GM11168 (cell line): ENCODE measurements around the gene LRIT1.

ENCODE experiments used
- in situ Hi-C: fragments of 300-500 bp; cut with MboI; formaldehyde crosslinking; loops from one replicate; pipeline ENCODE4 v1.12.0; 2022; ENCODE audit warnings: low sequenced_read_pairs; ENCODE audit not compliant: unreplicated experiment

Gene LRIT1

GRCh38 chr10:84217746-84218145 is 23.6 kb downstream of the LRIT1 start:
- in situ Hi-C loops = loop anchor here (10.0 kb wide), 1 partner anchor 73 kb away; no protein-coding TSS in a partner anchor

- in situ Hi-C loops = loop anchor here (10.0 kb wide), 1 partner anchor 72 kb away; no protein-coding TSS in a partner anchor
These were observed 24.5 kb downstream of the LRIT1 start for GRCh38 chr10:84216834-84217233.

- in situ Hi-C loops = loop anchor here (10.0 kb wide), 1 partner anchor 70 kb away; no protein-coding TSS in a partner anchor
These were observed 26.6 kb downstream of the LRIT1 start for GRCh38 chr10:84214612-84215235.

GRCh38 chr10:84214046-84214572 is 27.2 kb downstream of the LRIT1 start:
- in situ Hi-C loops = loop anchor here (10.0 kb wide), 1 partner anchor 69 kb away; no protein-coding TSS in a partner anchor

GRCh38 chr10:84213076-84213475 is 28.3 kb downstream of the LRIT1 start:
- in situ Hi-C loops = loop anchor here (10.0 kb wide), 1 partner anchor 68 kb away; no protein-coding TSS in a partner anchor

DNA sequence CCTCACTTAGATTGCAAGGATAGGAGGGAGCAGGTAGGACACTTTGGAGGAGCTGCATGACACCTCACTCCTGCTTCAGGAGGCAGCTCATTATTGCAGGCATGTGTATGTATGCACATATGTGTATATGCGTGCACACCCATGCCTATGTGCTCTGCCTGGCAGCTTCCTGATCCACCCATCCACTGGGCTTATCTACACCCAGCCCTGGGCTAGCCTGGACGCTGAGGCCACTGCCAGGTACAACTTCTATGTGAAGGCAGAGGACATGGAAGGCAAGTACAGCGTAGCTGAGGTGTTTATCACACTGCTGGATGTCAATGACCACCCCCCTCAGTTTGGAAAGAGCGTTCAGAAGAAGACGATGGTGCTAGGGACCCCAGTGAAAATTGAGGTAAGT is 29.3 kb downstream of the LRIT1 start:
- in situ Hi-C loops = loop anchor here (10.0 kb wide), 1 partner anchor 67 kb away; no protein-coding TSS in a partner anchor

GRCh38 chr10:84211566-84211965 is 29.8 kb downstream of the LRIT1 start:
- in situ Hi-C loops = loop anchor here (10.0 kb wide), 1 partner anchor 67 kb away; no protein-coding TSS in a partner anchor

GRCh38 chr10:84208023-84208422 is 33.3 kb downstream of the LRIT1 start:
- in situ Hi-C loops = loop anchor here (5.0 kb wide), 1 partner anchor 46 kb away; no protein-coding TSS in a partner anchor

GRCh38 chr10:84205853-84206525 is 35.4 kb downstream of the LRIT1 start:
- in situ Hi-C loops = loop anchor here (5.0 kb wide), 1 partner anchor 44 kb away; no protein-coding TSS in a partner anchor

DNA sequence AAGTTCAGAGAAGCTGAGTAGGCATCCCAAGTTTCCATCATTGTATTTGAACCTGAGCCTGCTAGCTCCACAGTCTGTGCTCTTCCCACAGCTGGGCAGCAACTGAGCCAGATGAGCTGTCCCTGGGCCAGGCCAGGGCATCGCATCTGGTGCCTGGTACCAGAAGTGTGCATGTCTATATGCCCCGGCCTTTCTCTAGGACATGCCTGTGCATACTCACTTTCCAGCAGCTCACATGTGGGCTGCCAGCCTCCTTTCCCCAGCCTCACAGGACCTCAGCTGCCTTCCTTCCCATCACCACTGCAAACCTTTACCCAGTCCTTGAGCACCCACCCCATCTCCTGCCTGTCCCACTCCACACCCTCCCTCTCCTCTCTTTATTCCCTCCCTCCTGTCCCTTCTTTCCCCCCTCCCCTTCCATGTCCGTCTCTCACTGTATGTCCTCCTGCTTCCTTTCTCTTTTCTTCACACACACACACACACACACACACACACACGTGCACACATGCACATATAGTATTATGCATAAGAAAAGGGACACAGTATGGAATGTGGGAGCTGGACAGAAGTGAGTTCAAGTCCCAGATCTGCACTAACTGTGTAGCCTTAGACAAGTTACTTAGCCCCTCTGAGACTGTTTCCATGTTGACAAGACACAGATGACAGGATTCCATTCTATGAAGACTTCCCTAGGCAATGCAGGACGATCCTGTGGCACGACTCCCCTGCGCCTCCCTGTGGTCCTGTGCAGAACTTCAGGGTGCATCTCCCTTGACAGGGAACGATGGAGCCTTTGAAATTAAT is 36.1 kb downstream of the LRIT1 start:
- in situ Hi-C loops = loop anchor here (5.0 kb wide), 1 partner anchor 43 kb away; no protein-coding TSS in a partner anchor

DNA sequence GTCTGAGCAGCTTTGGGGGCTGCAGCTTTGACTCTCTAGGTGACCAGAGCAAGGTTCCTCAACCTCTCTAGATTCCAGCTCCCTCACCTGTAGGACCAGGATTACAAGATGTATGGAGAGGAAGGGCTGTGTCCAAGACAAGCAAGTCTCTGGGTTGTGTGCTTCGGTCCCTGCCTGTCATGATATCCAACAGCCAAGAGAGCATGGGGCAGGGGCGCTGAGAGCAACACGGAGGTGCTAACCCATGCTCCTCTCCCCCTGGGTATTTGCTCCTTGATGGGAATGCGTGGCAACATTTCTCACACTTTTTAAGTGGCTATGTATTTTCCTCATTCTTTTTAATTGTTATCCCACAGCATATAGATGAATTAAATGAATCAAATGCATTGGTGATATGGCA is 36.7 kb downstream of the LRIT1 start:
- in situ Hi-C loops = loop anchor here (5.0 kb wide), 1 partner anchor 42 kb away; no protein-coding TSS in a partner anchor

- in situ Hi-C loops = no loop called here
These were observed 37.2 kb downstream of the LRIT1 start for GRCh38 chr10:84204122-84204521.

GRCh38 chr10:84202349-84202748 is 39.0 kb downstream of the LRIT1 start:
- in situ Hi-C loops = no loop called here

DNA sequence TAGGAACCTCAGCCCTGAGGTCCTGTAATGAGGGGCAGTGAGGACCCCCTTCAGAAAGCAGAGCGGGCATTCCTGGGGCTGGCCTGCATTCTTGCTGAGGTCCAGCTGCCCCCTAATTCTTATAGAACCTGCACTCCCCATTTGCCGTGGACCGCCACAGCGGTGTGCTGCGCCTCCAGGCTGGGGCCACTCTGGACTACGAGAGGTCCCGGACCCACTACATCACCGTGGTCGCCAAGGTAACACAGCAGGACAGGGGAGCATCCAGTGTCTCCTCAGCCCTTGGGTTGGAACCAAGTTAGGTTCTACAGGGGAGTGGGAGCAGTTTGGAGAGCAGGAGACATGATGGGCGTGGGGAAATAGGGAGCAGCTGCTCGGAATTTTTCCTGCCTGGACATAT is 39.7 kb downstream of the LRIT1 start:
- in situ Hi-C loops = no loop called here

- in situ Hi-C loops = no loop called here
These were observed 40.1 kb downstream of the LRIT1 start for GRCh38 chr10:84201244-84201606.

- in situ Hi-C loops = no loop called here
These were observed 40.7 kb downstream of the LRIT1 start for GRCh38 chr10:84200537-84201243.

- in situ Hi-C loops = no loop called here
These were observed 43.0 kb downstream of the LRIT1 start for GRCh38 chr10:84198206-84198915.

GRCh38 chr10:84197643-84198042 is 43.7 kb downstream of the LRIT1 start:
- in situ Hi-C loops = no loop called here

DNA sequence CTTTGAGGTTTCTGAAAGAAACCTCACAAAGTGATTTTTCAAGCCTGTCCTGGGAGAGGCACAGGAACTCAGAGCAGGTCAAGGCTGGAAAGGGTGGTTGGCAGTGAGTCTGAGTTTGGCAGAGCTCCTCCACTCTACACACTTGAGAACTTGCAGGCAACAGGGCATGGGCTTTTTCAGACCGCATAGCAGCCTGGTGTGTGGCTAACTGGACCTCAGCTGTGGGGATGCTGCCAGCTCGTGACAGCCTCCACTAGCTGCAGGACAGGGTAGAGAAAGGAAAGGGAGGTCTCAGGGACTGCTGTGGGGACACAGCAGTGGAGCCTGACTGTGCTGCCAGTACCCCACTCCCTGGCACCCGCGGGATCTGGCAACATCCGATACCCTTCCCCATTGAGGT is 44.4 kb downstream of the LRIT1 start:
- in situ Hi-C loops = no loop called here
